Measurements from ENCODE around the gene UBE2I. TPM values are rescaled to one million over a fixed set of nuclear protein-coding genes. Genes with fewer than 3 reads are reported as not detected.

The UBE2I gene
- total RNA-seq, 1 experiment from 2014 or later, result 290 TPM

GRCh38 chr16:1313721-1314369 is 4.4 kb downstream of the UBE2I start:
- H3K27ac ChIP-seq (ENCODE audit: insufficient read length, low read depth, low read length), result no peak overlapping the region
- WGBS (ENCODE audit: extremely low coverage, insufficient read length, low lambda C conversion rate), result no CpG with 5 or more reads among the region's 38 CpGs

More at GRCh38 chr16:1313721-1314369, 4.4 kb downstream of the UBE2I start:
- H2BK5ac ChIP-seq (ENCODE audit: insufficient read length, low read length), result no peak overlapping the region
- H4K5ac ChIP-seq (ENCODE audit: insufficient read length, low read depth, low read length), result no peak overlapping the region
- H3K9me3 ChIP-seq (ENCODE audit: control insufficient read depth, low read depth, low read length), result no peaks in the 10 kb centered on the region
- H4K20me1 ChIP-seq (ENCODE audit: control insufficient read depth, insufficient read depth, insufficient read length), result peaks cover 5% of the 10 kb centered on the region
- no peak overlapping the region for H2BK20ac ChIP-seq (ENCODE audit: low read depth, low read length, poor library complexity, severe bottlenecking)
- H3K27ac Mint-ChIP-seq, result no peak overlapping the region
- no peak overlapping the region for H2AFZ ChIP-seq (ENCODE audit: low read length)
- H4K8ac ChIP-seq (replicated peaks; ENCODE audit: insufficient read length, low read depth, low read length), result no peak overlapping the region
- H3K27me3 ChIP-seq (ENCODE audit: insufficient read depth, low read length), result no peaks in the 10 kb centered on the region
- no peak overlapping the region for H4K91ac ChIP-seq (ENCODE audit: insufficient read length, low read depth, low read length)
- H3K23ac ChIP-seq (ENCODE audit: insufficient read length, low read depth, low read length), result no peak overlapping the region
- H2BK15ac ChIP-seq (ENCODE audit: low read depth, low read length), result no peak overlapping the region
- TF ChIP-seq, protein P1, sequence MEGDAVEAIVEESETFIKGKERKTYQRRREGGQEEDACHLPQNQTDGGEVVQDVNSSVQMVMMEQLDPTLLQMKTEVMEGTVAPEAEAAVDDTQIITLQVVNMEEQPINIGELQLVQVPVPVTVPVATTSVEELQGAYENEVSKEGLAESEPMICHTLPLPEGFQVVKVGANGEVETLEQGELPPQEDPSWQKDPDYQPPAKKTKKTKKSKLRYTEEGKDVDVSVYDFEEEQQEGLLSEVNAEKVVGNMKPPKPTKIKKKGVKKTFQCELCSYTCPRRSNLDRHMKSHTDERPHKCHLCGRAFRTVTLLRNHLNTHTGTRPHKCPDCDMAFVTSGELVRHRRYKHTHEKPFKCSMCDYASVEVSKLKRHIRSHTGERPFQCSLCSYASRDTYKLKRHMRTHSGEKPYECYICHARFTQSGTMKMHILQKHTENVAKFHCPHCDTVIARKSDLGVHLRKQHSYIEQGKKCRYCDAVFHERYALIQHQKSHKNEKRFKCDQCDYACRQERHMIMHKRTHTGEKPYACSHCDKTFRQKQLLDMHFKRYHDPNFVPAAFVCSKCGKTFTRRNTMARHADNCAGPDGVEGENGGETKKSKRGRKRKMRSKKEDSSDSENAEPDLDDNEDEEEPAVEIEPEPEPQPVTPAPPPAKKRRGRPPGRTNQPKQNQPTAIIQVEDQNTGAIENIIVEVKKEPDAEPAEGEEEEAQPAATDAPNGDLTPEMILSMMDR (conservative IDR thresholded peaks at IDR 0.05), result no peak
- no peak overlapping the region for H2AK5ac ChIP-seq (ENCODE audit: insufficient read length, low read length)
- H3K14ac ChIP-seq (ENCODE audit: insufficient read depth, low read length), result no peak overlapping the region
- H3K79me2 ChIP-seq (ENCODE audit: insufficient read depth, low read length), result peaks cover 48% of the 10 kb centered on the region
- H2BK12ac ChIP-seq (ENCODE audit: insufficient read length, low read depth, low read length), result no peak overlapping the region
- peaks cover 13% of the 10 kb centered on the region for H3K23me2 ChIP-seq (ENCODE audit: insufficient read length, low read depth, low read length, poor library complexity, severe bottlenecking)
- H3K36me3 Mint-ChIP-seq (ENCODE audit: insufficient read depth in 1 of 3, low read depth in 3 of 3), result peaks cover 50 to 70% (median 65%) of the 10 kb centered on the region in 3 experiments
- no peak overlapping the region for H3K4ac ChIP-seq (ENCODE audit: low read depth, low read length)
- no peak overlapping the region for H3K9ac ChIP-seq (ENCODE audit: extremely low read depth, insufficient read length, low read length)
- H3T11ph ChIP-seq (ENCODE audit: low read length), result no peak overlapping the region
- H3K56ac ChIP-seq (ENCODE audit: insufficient read length, low read depth, low read length), result no peak overlapping the region
- H3K4me1 Mint-ChIP-seq, result peaks cover 13 to 20% of the 10 kb centered on the region in 2 experiments
- H3K4me2 ChIP-seq (ENCODE audit: insufficient read depth, insufficient read length, low read length), result no peak overlapping the region
- H3K4me3 Mint-ChIP-seq, result no peak overlapping the region
- H2BK120ac ChIP-seq (ENCODE audit: low read depth, low read length, poor library complexity, severe bottlenecking), result no peak overlapping the region
- no peaks in the 10 kb centered on the region for H3K27me3 Mint-ChIP-seq (ENCODE audit: low read depth)
- DNase-seq, result no peak
- peaks cover 4 to 6% of the 10 kb centered on the region in 2 experiments for H3K9me3 Mint-ChIP-seq
- H3K79me1 ChIP-seq (ENCODE audit: insufficient read depth, low read depth, low read length, poor library complexity, severe bottlenecking), result peaks cover 9% of the 10 kb centered on the region
- no peak overlapping the region for H3K18ac ChIP-seq (ENCODE audit: insufficient read length, low read depth, low read length)
- H3K4me1 ChIP-seq (ENCODE audit: insufficient read depth, low read length), result no peaks in the 10 kb centered on the region; the same call in 1 of the 2 replicates

Measured in H9 (cell line).